Panc1 (cell line): ENCODE data around the gene C3orf38. TPM values are rescaled to one million over a fixed set of nuclear protein-coding genes. Genes with fewer than 3 reads are reported as not detected.

ENCODE experiments used
- ATAC-seq: fragments of 200-7000 bp; cut with Tn5 transposase; 2 replicates; pipeline ENCODE4 v1.9.1; 2020; ENCODE audit warnings: mild to moderate bottlenecking, moderate library complexity
- BruUV-seq: library from RNA; stranded (reverse); fragments of 400-500 nt; replicated peaks from 2 replicates; lab custom pipeline; 2021; lab: Mats Ljungman, UMichigan
- CTCF ChIA-PET: fragments of 300-600 bp; sonication (Branson Sonifier 250); formaldehyde crosslinking; loops from one replicate; lab custom pipeline; 2022; ENCODE audit warnings: antibody characterized with exemption; lab: Charles Lee
- POLR2A ChIA-PET: fragments of 300-600 bp; sonication (Branson Sonifier 250); formaldehyde crosslinking; loops from one replicate; lab custom pipeline; 2022; ENCODE audit warnings: antibody characterized with exemption; lab: Charles Lee
- DNase-seq: peaks from one replicate; pipeline ENCODE4 v3.0.0-alpha.2; 2010; ENCODE audit warnings: low read depth, low spot score
- H3K27ac ChIP-seq: 2 replicates; pipeline ENCODE4 v1.5.1; 2011; ENCODE audit warnings: mild to moderate bottlenecking, low read length, inconsistent platforms
- H3K27me3 ChIP-seq: fragments of 200-500 bp; sonication (Bioruptor generic); 2 replicates; pipeline ENCODE4 v1.6.0; 2014; ENCODE audit warnings: low read length, inconsistent platforms; ENCODE audit not compliant: control insufficient read depth, insufficient read depth
- H3K36me3 ChIP-seq: fragments of 200-500 bp; sonication (Bioruptor generic); 2 replicates; pipeline ENCODE4 v1.5.1; 2014; ENCODE audit warnings: inconsistent platforms, mild to moderate bottlenecking, low read length, moderate library complexity; ENCODE audit not compliant: control insufficient read depth, insufficient read depth
- H3K4me1 ChIP-seq: 2 replicates; pipeline ENCODE4 v1.5.1; 2011; ENCODE audit warnings: inconsistent platforms, mild to moderate bottlenecking, low read length, moderate library complexity; ENCODE audit not compliant: control insufficient read depth, insufficient read depth
- H3K4me3 ChIP-seq, 2 experiments: 2 replicates each; pipeline ENCODE4 v1.5.1; 2011 to 2012; ENCODE audit warnings: low read depth in 2 of 2, low read length in 2 of 2, mild to moderate bottlenecking in 2 of 2, inconsistent platforms in 1 of 2, moderate library complexity in 1 of 2
- H3K9me3 ChIP-seq: fragments of 200-500 bp; sonication (Bioruptor generic); 2 replicates; pipeline ENCODE4 v1.5.1; 2014; ENCODE audit warnings: low read depth, mild to moderate bottlenecking, inconsistent platforms, low read length, moderate library complexity; ENCODE audit not compliant: control insufficient read depth, insufficient read depth
- POLR2AphosphoS5 ChIP-seq: IDR thresholded peaks from 2 replicates; pipeline ENCODE4 v1.6.1; 2012; ENCODE audit warnings: mild to moderate bottlenecking, low read depth, low read length, moderate library complexity
- SIN3A ChIP-seq: IDR thresholded peaks from 2 replicates; pipeline ENCODE4 v1.6.1; 2012; ENCODE audit warnings: low read depth, mild to moderate bottlenecking, low read length, moderate library complexity, borderline replicate concordance; ENCODE audit not compliant: insufficient read depth
- TCF7L2 ChIP-seq: IDR thresholded peaks from 2 replicates; pipeline ENCODE4 v1.6.1; 2011; ENCODE audit warnings: mild to moderate bottlenecking, low read depth, low read length, inconsistent platforms
- in situ Hi-C: cut with HindIII; loops from 2 replicates; pipeline ENCODE4 v1.10.0; 2016; ENCODE audit warnings: low sequenced_read_pairs, low pct_unique_long_range_greater_than_20kb
- intact Hi-C: fragments of 100-400 bp; cut with micrococcal nuclease; formaldehyde crosslinking; loops from one replicate; pipeline ENCODE4 v1.10.0; 2022; ENCODE audit not compliant: unreplicated experiment
- total RNA-seq: library from RNA; stranded (reverse); gene quantifications from one replicate; pipeline ENCODE4 v1.2.1, GENCODE V29; 2021; ENCODE audit not compliant: unreplicated experiment
- TF ChIP-seq, protein P1 (sequence below), 2 experiments: IDR thresholded peaks; 2 replicates each; pipeline ENCODE4 v1.6.1; 2011 to 2012; ENCODE audit warnings: low read depth in 2 of 2, control low read depth in 1 of 2, low read length in 1 of 2, mild to moderate bottlenecking in 1 of 2, moderate library complexity in 1 of 2; ENCODE audit not compliant: insufficient read depth in 1 of 2
- TF ChIP-seq, protein P2 (sequence below): fragments of 450-650 bp; IDR thresholded peaks from 2 replicates; pipeline ENCODE4 v1.5.1; 2017; ENCODE audit warnings: mild to moderate bottlenecking

The C3orf38 gene
- total RNA-seq, 1 experiment from 2014 or later: 14.3 TPM

DNA sequence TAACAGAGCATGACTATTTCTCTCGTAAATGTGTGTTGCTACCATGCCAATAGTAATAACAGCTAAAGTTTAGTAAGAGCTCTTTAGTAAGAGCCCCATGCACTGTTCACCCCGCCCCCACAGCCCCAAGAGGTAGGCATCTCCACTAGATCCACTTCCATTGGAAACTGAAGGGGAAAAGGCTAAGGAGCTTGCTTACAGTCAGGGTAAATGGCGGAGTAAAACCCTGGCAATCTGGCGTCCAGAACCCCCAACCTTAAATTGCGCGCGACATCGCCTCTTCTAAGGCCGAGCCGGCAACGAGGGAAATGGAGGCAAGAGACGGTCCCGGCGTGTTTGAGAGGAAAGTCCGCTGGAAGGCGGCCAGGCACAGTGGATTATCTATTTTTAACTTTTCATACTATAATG is 654 bp upstream of the C3orf38 start:
- DNase-seq: peak; percentile 5
- in situ Hi-C loops: no loop called here
- TSS peak; percentile 79 for BruUV-seq
- ChIA-PET POLR2A (interaction anchor here (0.7 kb wide), 1 partner anchor 898 kb away, joined by 3 read pairs; no protein-coding TSS in a partner anchor), CTCF (no interaction called here)
- H3K4me3 ChIP-seq: peak overlapping the region; percentile 78 to 96
- ATAC-seq: peak; percentile 53
- intact Hi-C loops: no loop called here
- no peaks in the 10 kb centered on the region for H3K27me3 ChIP-seq
- H3K36me3 ChIP-seq: no peaks in the 10 kb centered on the region; the same call in 1 of the 2 replicates
- TF ChIP-seq, protein P1, sequence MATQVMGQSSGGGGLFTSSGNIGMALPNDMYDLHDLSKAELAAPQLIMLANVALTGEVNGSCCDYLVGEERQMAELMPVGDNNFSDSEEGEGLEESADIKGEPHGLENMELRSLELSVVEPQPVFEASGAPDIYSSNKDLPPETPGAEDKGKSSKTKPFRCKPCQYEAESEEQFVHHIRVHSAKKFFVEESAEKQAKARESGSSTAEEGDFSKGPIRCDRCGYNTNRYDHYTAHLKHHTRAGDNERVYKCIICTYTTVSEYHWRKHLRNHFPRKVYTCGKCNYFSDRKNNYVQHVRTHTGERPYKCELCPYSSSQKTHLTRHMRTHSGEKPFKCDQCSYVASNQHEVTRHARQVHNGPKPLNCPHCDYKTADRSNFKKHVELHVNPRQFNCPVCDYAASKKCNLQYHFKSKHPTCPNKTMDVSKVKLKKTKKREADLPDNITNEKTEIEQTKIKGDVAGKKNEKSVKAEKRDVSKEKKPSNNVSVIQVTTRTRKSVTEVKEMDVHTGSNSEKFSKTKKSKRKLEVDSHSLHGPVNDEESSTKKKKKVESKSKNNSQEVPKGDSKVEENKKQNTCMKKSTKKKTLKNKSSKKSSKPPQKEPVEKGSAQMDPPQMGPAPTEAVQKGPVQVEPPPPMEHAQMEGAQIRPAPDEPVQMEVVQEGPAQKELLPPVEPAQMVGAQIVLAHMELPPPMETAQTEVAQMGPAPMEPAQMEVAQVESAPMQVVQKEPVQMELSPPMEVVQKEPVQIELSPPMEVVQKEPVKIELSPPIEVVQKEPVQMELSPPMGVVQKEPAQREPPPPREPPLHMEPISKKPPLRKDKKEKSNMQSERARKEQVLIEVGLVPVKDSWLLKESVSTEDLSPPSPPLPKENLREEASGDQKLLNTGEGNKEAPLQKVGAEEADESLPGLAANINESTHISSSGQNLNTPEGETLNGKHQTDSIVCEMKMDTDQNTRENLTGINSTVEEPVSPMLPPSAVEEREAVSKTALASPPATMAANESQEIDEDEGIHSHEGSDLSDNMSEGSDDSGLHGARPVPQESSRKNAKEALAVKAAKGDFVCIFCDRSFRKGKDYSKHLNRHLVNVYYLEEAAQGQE (IDR thresholded peaks at IDR 0.05; ENCODE audit: insufficient read depth in 1 of 2, low read depth in 2 of 2, low read length in 1 of 2): no peak
- TF ChIP-seq POLR2AphosphoS5: no peak
- no peak for TF ChIP-seq TCF7L2
- H3K27ac ChIP-seq: peak overlapping the region; percentile 91
- no peaks in the 10 kb centered on the region for H3K9me3 ChIP-seq
- peaks cover 4% of the 10 kb centered on the region for H3K4me1 ChIP-seq

DNA sequence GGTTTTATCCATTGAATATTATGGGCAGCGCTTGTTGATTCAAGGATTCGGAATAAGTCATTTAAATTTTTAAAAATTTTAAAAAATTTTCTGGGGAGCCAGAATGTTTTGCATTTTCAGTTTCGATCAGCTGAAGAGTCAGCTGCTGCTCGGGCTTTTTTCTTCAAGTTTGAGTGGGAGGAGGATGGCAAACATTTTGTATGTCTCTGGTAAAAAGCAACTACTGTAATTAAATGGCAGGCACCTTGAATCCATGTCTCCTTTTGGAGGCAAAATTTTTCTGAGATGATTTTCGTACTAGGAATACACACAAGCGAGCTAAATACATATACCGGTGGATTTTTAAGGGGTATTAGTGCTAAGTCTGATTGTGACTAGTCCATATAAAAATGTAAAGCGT is 612 bp downstream of the C3orf38 start:
- Histone ChIP-seq H3K36me3 (peaks cover 2% of the 10 kb centered on the region; the same call in 1 of the 2 replicates), H3K27me3 (no peaks in the 10 kb centered on the region), H3K9me3 (no peaks in the 10 kb centered on the region), H3K4me1 (peaks cover 4% of the 10 kb centered on the region), H3K4me3 (peak overlapping the region; percentile 78 to 96), H3K27ac (peak overlapping the region; percentile 91)
- DNase-seq (no peak), ATAC-seq (no peak)
- no TSS peak for BruUV-seq
- intact Hi-C loops (no loop called here), in situ Hi-C loops (no loop called here)
- TF ChIP-seq TCF7L2: no peak
- TF ChIP-seq POLR2AphosphoS5: no peak
- TF ChIP-seq, protein P2, sequence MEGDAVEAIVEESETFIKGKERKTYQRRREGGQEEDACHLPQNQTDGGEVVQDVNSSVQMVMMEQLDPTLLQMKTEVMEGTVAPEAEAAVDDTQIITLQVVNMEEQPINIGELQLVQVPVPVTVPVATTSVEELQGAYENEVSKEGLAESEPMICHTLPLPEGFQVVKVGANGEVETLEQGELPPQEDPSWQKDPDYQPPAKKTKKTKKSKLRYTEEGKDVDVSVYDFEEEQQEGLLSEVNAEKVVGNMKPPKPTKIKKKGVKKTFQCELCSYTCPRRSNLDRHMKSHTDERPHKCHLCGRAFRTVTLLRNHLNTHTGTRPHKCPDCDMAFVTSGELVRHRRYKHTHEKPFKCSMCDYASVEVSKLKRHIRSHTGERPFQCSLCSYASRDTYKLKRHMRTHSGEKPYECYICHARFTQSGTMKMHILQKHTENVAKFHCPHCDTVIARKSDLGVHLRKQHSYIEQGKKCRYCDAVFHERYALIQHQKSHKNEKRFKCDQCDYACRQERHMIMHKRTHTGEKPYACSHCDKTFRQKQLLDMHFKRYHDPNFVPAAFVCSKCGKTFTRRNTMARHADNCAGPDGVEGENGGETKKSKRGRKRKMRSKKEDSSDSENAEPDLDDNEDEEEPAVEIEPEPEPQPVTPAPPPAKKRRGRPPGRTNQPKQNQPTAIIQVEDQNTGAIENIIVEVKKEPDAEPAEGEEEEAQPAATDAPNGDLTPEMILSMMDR: no peak
- TF ChIP-seq SIN3A: no peak
- TF ChIP-seq, protein P1 (IDR thresholded peaks at IDR 0.05; ENCODE audit: insufficient read depth in 1 of 2, low read depth in 2 of 2, low read length in 1 of 2): no peak
- ChIA-PET POLR2A (no interaction called here), CTCF (no interaction called here)
